Bronchial epithelial cell (primary cell): Measurements from ENCODE around the gene ARAP3. TPM values are rescaled to one million over a fixed set of nuclear protein-coding genes. Genes with fewer than 3 reads are reported as not detected.

Experiments
- DNase-seq: peaks from one replicate; pipeline ENCODE4 v3.0.0-alpha.2; 2010; ENCODE audit warnings: low read depth
- FAIRE-seq: peaks from 2 replicates; lab custom pipeline; 2011; peaks lifted over from hg19 to GRCh38; lab: Jason Lieb, UNC
- H3K27me3 ChIP-seq: 2 replicates; pipeline ENCODE4 v1.5.1; 2011; ENCODE audit warnings: low read length; ENCODE audit not compliant: control insufficient read depth, insufficient read depth
- H3K36me3 ChIP-seq: 2 replicates; pipeline ENCODE4 v1.5.1; 2011; ENCODE audit warnings: low read length; ENCODE audit not compliant: control insufficient read depth, insufficient read depth
- H3K4me3 ChIP-seq: 2 replicates; pipeline ENCODE4 v1.5.1; 2011; ENCODE audit warnings: mild to moderate bottlenecking, low read depth, low read length, control low read depth
- total RNA-seq: library from RNA; depleted of rRNA; stranded (reverse); fragments of >200 nt; gene quantifications from 2 replicates; pipeline ENCODE4 v1.2.1, GENCODE V29; 2014
- TF ChIP-seq, protein P1 (sequence below): IDR thresholded peaks from 2 replicates; pipeline ENCODE4 v1.5.1; 2011; ENCODE audit warnings: mild to moderate bottlenecking, moderate library complexity, low read length, control low read depth, inconsistent platforms; ENCODE audit not compliant: insufficient read depth, severe bottlenecking

Gene ARAP3
- total RNA-seq, 1 donor from 2014 or later, result 3.7 TPM

- TF ChIP-seq, protein P1, sequence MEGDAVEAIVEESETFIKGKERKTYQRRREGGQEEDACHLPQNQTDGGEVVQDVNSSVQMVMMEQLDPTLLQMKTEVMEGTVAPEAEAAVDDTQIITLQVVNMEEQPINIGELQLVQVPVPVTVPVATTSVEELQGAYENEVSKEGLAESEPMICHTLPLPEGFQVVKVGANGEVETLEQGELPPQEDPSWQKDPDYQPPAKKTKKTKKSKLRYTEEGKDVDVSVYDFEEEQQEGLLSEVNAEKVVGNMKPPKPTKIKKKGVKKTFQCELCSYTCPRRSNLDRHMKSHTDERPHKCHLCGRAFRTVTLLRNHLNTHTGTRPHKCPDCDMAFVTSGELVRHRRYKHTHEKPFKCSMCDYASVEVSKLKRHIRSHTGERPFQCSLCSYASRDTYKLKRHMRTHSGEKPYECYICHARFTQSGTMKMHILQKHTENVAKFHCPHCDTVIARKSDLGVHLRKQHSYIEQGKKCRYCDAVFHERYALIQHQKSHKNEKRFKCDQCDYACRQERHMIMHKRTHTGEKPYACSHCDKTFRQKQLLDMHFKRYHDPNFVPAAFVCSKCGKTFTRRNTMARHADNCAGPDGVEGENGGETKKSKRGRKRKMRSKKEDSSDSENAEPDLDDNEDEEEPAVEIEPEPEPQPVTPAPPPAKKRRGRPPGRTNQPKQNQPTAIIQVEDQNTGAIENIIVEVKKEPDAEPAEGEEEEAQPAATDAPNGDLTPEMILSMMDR, result no peak
- Histone ChIP-seq H3K36me3 (peaks cover 16% of the 10 kb centered on the region), H3K27me3 (no peaks in the 10 kb centered on the region), H3K4me3 (no peak overlapping the region)
- no peak for FAIRE-seq
- DNase-seq, result no peak
Observed at GRCh38 chr5:141656396-141656795, 25.6 kb downstream of the ARAP3 start.

DNA sequence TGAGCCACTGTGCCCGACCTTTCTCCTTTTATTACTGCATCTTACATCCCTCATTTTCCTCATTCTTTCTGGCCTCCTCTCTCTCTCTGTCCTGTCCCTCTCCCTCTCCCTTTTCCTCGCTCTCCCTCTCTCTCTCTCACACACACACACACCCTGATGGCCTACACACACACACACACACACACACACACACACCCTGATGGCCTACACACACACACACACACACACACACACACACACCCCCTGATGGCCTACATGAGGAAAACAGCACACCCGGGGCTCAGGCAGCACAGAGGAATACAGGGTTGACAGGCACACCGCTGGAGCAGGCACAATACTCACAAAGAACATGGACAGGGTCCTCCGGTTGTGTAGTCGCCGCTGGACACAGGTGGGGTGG, 27.0 kb downstream of the ARAP3 start:
- Histone ChIP-seq H3K27me3 (no peaks in the 10 kb centered on the region), H3K4me3 (no peak overlapping the region), H3K36me3 (peaks cover 16% of the 10 kb centered on the region)
- FAIRE-seq (no peak), DNase-seq (no peak)
- TF ChIP-seq, protein P1, result no peak

DNA sequence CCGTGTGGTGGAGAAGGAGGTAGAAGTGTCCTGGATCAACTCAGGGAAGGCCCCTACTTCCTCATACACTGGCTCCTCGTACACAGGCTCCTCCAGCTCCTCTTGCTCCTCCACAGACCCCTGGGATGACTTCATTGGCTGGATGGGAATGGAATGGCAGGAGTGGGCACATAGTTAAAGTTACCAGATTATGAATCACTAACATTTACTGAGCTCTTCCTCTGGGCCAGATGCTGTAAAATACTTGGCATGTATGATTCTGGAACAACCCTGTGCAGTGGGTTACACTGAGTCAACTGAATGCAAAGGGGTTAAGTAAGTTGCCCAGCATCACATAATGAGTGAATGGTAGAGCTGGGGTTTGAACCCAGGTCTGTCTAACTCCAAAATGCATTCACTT, 27.7 kb downstream of the ARAP3 start:
- Histone ChIP-seq H3K27me3 (no peaks in the 10 kb centered on the region), H3K36me3 (peaks cover 14% of the 10 kb centered on the region), H3K4me3 (no peak overlapping the region)
- TF ChIP-seq, protein P1, result no peak
- DNase-seq, result peak; percentile 21
- no peak for FAIRE-seq

DNA sequence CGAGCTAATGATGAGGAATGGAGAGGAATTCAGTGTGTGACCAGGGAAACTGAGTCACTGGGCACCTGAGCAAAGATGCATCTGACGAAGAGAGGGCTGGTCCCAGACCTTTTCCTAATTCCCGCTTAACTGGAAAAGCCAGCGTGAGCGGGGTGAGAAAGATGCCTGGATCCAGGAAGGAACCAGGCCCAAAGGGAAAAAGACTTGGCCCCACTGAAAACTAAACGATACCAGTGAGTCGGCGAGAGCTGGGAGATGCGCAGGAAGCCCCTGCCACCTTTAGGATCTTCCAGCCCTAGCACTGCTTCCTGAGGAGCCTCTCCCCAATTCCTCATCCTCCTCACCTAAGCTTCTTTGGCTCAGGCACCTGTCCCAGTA, 30.3 kb downstream of the ARAP3 start:
- peak overlapping the region; percentile 64 for H3K4me3 ChIP-seq
- no peaks in the 10 kb centered on the region for H3K27me3 ChIP-seq
- DNase-seq, result peak; percentile 15
- TF ChIP-seq, protein P1, result no peak
- peaks cover 16% of the 10 kb centered on the region for H3K36me3 ChIP-seq
- FAIRE-seq, result no peak

DNA sequence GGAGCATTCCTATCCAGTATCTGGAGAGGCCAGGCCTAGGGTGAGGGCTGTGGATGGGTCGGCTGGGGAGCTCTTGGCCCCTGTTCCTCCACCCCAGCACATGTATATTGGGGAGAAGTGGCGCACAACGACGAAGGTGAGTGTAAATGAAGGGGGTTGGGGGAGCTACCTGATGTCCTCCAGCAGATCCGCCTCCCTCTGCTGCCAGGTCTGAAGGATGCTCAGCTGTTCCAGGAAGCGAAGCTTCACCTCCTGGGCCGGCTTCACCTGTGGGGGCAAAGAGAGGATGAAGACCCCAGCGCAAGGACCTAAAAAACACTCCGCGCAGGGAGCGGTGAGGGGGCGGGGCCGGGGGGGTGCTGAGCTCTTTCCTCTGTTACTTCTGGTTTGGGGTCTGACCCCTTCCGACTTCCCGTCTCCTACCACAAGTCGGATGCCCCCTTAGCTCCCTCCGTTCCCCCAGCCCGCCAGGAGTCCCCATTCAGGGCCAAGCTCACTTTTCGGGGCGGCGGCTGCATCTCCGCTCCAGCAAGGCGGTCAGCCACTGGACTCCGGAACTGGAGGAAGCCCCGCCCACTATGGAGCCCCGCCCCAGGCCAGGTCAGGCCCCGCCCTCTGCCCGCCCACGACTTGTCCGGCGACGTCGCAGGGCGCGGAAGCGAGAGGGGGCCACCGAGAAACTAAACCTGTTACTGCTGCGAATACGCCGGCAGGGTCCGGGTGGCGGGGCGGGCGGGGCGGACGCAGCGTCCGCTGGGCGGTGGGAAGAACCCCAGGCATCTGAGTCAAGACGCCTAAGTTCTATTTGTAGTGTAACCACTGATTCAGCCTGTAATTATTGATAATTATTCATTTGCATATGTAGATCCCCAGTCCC, 30.9 kb downstream of the ARAP3 start, which contains the start of gene FCHSD1:
Gene FCHSD1, minus strand, starts transcription at position 568 of the 877 bp plus-strand sequence. Its CDS starts 50 bp downstream, at position 518.
- H3K4me3 ChIP-seq, result peak within 1 kb of the TSS; percentile 64
- FAIRE-seq (no peak), DNase-seq (peak; percentile 55)
- TF ChIP-seq, protein P1, result no peak
- H3K27me3 ChIP-seq, result no peaks in the 10 kb centered on the region
- H3K36me3 ChIP-seq, result peaks cover 12% of the 10 kb centered on the region
